ENCODE measurements around the gene EIF4G1. TPM values are rescaled to one million over a fixed set of nuclear protein-coding genes. Genes with fewer than 3 reads are reported as not detected.

The EIF4G1 gene
- total RNA-seq, 1 experiment from 2014 or later, result 532 TPM

GRCh38 chr3:184290331-184290730 is 24.1 kb upstream of the EIF4G1 start:
- no peak overlapping the region for H4K8ac ChIP-seq (replicated peaks; ENCODE audit: insufficient read length, low read depth, low read length)
- H4K20me1 ChIP-seq (ENCODE audit: control insufficient read depth, insufficient read depth, insufficient read length), result no peaks in the 10 kb centered on the region
- H2BK5ac ChIP-seq (ENCODE audit: insufficient read length, low read length), result no peak overlapping the region
- H3K56ac ChIP-seq (ENCODE audit: insufficient read length, low read depth, low read length), result no peak overlapping the region
- H3K4me1 Mint-ChIP-seq, result no peaks in the 10 kb centered on the region
- H4K91ac ChIP-seq (ENCODE audit: insufficient read length, low read depth, low read length), result no peak overlapping the region
- no peaks in the 10 kb centered on the region for H3K9me3 ChIP-seq (ENCODE audit: control insufficient read depth, low read depth, low read length)
- no peaks in the 10 kb centered on the region for H3K79me2 ChIP-seq (ENCODE audit: insufficient read depth, low read length)
- H2BK120ac ChIP-seq (ENCODE audit: low read depth, low read length, poor library complexity, severe bottlenecking), result no peak overlapping the region
- H3K4me1 ChIP-seq (ENCODE audit: insufficient read depth, low read length), result no peaks in the 10 kb centered on the region
- no peak overlapping the region for H2BK15ac ChIP-seq (ENCODE audit: low read depth, low read length)
- H3K4me3 Mint-ChIP-seq, result no peak overlapping the region
- H3K4ac ChIP-seq (ENCODE audit: low read depth, low read length), result no peak overlapping the region
- H4K5ac ChIP-seq (ENCODE audit: insufficient read length, low read depth, low read length), result no peak overlapping the region
- no peak overlapping the region for H3K14ac ChIP-seq (ENCODE audit: insufficient read depth, low read length)
- no peaks in the 10 kb centered on the region for H3K9me3 Mint-ChIP-seq
- H2BK12ac ChIP-seq (ENCODE audit: insufficient read length, low read depth, low read length), result no peak overlapping the region
- H3K79me1 ChIP-seq (ENCODE audit: insufficient read depth, low read depth, low read length, poor library complexity, severe bottlenecking), result no peaks in the 10 kb centered on the region
- H3K9ac ChIP-seq (ENCODE audit: extremely low read depth, insufficient read length, low read length), result no peak overlapping the region
- H3K4me2 ChIP-seq (ENCODE audit: insufficient read depth, insufficient read length, low read length), result no peak overlapping the region
- H3K27me3 Mint-ChIP-seq (ENCODE audit: low read depth), result peaks cover 12% of the 10 kb centered on the region
- peak; percentile 38; the same call in 2 of the 3 replicates for TF ChIP-seq CTCF (conservative IDR thresholded peaks at IDR 0.05)
- H3K18ac ChIP-seq (ENCODE audit: insufficient read length, low read depth, low read length), result no peak overlapping the region
- no peak overlapping the region for H2BK20ac ChIP-seq (ENCODE audit: low read depth, low read length, poor library complexity, severe bottlenecking)
- no peaks in the 10 kb centered on the region for H3K27me3 ChIP-seq (ENCODE audit: insufficient read depth, low read length)
- no peak overlapping the region; a peak in 1 of 7 replicates for H3K27ac Mint-ChIP-seq
- no peak overlapping the region for H3K23ac ChIP-seq (ENCODE audit: insufficient read length, low read depth, low read length)
- no peak overlapping the region for H3K27ac ChIP-seq (ENCODE audit: insufficient read length, low read depth, low read length)
- peak; percentile 45 for DNase-seq
- no peaks in the 10 kb centered on the region for H3K23me2 ChIP-seq (ENCODE audit: insufficient read length, low read depth, low read length, poor library complexity, severe bottlenecking)
- no peak overlapping the region for H3T11ph ChIP-seq (ENCODE audit: low read length)
- no peaks in the 10 kb centered on the region; a peak in 1 of 7 replicates for H3K36me3 Mint-ChIP-seq (ENCODE audit: insufficient read depth in 1 of 3, low read depth in 3 of 3)
- WGBS (ENCODE audit: extremely low coverage, insufficient read length, low lambda C conversion rate), result no CpG with 5 or more reads among the region's 10 CpGs
- H2AK5ac ChIP-seq (ENCODE audit: insufficient read length, low read length), result no peak overlapping the region
- H2AFZ ChIP-seq (ENCODE audit: low read length), result no peak overlapping the region
